ENCODE measurements around the gene KCNC3.
A peak's percentile ranks its signal among the peaks of the same experiment; 100 is the strongest.
"Not testable (repeated sequence)": the region's sequence is repeated elsewhere in the genome, so short reads cannot be mapped to it uniquely, and the experiment has no call there.

Gene KCNC3

GRCh38 chr19:50352242-50352641, 23.1 kb upstream of the KCNC3 start:
- DNase-seq, result no peak

DNA sequence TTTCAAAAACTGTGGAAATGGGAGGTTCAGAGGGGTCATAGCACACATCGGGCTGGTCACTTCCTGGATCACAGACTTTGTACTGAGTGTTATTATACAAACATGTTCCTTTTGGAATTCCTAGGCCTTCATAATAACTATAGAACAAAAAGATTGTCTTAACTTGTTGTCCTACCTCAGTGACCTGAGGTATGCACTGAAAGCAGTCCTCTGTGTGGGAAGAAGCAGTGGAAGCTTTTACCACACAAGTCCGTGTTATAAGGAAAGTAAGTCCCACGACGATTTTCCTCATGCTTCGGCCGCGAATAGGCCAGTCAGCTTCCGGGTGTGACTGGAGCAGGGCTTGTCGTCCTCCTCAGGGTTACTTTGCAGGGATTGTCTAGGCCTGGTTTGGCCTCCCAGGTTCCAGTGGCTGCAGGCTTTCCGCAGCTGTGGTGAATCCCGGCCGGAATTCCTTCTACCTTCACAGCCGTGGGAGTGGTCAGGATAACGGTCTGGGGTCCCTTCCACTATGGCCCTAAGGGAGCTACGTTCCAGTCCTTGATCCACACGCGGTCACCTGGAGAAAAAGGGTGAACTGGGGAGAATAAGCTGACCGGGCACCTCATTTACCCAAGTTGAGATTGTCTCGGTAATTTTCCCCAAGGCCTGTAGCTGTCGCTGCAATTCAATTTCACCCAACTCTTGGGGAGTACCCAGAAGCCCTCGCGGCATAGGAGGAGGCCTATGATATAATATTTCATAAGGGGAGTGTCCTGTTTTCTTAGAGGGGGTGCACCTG, 20.3 kb upstream of the KCNC3 start:
- no peak for DNase-seq

DNA sequence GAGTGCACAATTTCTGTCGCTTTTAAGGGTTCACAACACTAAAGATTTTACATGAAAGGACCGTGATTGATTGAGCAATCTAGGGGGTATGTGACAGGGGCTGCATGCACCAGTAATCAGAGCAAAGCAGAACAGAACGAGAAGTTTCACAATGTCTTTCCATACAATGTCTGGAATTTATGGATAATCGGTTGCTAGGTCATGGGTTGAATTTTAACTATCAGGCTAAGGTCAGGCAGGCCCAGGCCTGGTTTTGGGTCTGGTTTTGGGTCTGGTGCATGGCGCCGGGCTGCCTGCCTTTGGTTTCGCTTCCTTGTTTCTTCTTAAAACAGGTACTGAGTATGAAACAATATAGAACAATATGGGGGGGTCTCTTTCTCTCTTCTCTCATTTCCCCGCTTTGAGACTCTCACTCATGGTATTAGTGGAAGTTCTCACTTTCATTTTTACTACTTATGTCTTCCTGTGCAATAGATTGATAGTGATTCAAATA, 18.0 kb upstream of the KCNC3 start:
- peak; percentile 22 for DNase-seq

DNA sequence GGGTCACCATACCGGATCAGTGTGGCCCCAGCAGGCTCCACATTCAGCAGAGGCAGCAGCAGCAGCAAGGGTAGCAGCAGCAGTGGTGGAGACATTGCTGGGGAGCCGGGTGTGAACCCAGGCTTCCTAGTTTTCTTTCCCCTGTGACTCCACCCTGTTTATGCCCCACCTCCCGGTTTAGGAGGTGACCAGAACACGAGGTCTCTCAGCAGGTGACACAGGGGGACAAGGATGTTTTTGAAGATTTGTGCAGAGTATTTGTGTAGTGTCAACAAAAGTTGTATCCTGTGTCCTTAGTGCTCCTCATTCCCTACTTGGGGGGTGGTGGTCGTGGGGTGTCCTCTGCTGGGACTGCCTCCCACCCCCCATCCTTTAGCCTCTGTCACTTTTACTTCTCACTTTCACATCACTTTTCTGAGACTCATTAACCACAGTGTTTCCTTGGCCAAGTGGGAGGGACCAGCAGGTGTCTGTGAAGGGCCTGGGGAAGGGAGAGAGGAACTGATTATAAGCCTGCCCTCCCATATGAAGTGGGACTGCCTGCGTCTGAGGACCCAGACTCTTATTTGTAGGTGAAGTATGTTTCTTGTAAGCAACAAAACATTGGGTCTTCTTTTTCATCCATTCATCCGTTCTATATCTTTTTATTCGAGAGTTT, 15.6 kb upstream of the KCNC3 start:
- no peak for DNase-seq

- DNase-seq, result no peak
Observed at GRCh38 chr19:50341091-50341564, 12.0 kb upstream of the KCNC3 start.

DNA sequence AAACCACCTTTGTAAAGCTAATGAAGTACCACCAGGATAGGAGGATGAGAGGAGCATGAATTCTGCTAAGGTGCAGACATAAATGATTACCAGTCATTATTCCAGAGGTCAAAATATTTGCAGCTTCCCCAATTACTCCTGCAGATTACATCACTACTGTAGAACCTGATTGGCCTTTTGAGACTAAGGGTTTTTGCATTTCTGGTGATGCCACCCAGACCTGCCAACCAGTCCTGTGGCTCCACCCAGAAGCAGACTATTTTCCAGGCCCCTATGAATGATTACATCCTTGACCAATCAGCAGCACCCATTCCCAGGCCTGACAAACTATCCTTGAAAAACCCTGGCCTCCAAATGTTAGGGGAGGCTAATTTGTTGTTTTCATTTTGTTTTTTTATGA, 11.2 kb upstream of the KCNC3 start:
- DNase-seq, result no peak

GRCh38 chr19:50337031-50337430, 7.9 kb upstream of the KCNC3 start:
- DNase-seq, result not testable (repeated sequence)

DNA sequence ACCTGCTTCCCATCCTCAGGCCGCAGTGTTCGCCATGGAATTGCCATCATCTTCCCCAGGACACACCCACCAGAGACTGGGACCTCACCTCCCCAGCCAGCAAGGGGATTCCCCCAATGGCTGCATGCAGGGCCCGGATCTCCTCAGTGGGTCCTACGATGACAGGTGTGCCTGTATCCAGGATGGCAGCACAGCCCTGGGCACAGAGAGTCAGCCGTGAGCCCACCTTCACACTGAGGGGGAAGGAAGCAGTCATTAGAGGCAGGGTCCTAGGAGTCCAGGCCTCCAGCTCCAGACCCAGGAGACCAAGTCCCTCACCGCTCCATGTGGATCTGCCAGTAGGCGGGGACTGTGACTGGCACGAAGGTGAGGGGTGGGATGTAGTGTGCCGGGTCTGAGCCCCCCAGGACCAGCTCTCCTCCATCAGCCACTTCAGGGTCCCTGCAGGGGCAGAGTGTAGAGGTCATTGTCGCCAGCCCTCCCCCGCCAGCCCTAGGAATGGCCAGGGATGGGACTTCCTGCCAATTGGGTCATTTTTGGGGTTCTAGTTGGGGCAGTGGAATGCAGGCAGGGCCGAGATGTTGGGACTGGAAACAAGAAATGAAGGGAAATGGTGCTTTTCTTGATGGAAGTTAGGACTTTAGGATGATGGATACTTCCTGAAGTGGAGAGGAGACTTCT, 5.7 kb upstream of the KCNC3 start:
- no peak for DNase-seq

GRCh38 chr19:50333737-50334617, 4.8 kb upstream of the KCNC3 start:
- peak; percentile 76 for DNase-seq

DNA sequence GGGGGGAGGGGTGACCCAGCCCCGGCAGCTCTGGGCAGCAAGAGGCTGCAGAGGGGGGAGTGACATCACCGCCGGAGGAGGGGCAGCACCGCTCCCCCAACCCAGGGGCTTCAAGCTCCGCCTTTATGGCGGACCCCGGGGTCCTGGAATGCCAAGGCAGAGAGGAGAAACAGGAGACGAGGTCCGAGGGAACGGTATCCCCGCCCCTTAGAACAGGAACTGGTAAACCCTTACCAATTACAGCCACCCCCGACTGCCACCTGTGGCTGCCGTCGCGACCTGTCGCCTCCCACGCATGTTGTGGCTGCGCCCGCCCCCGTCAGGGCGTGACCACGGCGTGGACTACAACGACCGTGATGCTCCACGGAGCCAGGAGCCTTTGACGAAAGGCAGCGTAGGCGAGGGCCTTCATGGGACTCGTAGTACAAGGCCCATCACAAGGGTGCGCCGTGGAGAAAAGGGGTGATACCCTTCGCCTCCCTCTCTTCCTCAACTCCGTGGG, 4.1 kb upstream of the KCNC3 start:
- peak; percentile 88 for DNase-seq

GRCh38 chr19:50332244-50333038, 3.3 kb upstream of the KCNC3 start:
- no peak for DNase-seq

DNA sequence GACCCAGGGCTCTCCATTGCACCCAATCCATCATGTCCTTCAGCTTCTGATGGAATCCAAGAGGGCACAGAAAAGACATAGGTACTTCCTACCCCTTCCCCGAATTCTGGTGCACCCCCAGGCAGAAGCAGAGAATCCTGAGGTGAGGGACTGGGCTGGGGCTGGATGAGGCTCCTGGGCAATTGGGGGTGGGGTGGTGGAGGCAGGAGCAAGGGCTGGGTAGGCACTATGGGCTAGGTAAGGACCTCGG, 2.7 kb upstream of the KCNC3 start:
- no peak for DNase-seq

DNA sequence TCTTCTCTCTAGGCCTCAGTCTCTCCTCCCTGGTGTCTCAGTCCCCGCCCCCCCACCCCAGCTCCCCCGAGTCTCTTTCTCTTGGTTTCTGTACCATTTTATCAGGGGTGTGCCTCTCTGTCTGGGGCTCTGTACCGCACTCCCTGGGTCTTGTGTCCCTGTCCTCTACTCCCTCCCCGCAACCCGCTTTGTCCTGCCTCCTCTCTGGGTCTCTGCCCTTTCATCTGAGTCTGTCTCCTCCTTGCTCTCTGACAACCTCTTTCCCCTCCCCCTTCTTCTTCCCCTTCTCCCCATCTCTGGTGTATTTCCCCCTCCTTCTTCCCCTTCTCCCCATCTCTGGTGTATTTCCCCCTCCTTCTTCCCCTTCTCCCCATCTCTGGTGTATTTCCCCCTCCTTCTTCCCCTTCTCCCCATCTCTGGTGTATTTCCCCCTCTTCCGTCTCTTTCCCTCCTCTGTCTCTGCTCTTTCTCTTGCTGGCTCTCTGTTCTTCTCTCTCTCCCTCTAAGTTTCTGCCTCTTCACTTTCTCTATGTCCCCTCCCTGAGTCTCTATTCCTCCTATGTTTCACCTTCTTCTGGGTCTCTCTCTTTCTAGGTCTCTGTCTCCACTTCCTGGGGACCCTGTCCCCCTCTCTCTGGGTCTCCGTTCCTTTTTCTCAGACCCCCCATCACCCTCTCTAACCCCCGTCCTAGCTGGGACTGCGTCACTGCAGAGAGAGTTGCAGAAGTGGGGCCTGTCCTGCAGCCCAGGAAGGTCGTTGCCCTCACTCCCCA, 2.2 kb upstream of the KCNC3 start:
- DNase-seq, result no peak

- peak; percentile 72 for DNase-seq
Observed at GRCh38 chr19:50330365-50331078, 1.3 kb upstream of the KCNC3 start.

DNA sequence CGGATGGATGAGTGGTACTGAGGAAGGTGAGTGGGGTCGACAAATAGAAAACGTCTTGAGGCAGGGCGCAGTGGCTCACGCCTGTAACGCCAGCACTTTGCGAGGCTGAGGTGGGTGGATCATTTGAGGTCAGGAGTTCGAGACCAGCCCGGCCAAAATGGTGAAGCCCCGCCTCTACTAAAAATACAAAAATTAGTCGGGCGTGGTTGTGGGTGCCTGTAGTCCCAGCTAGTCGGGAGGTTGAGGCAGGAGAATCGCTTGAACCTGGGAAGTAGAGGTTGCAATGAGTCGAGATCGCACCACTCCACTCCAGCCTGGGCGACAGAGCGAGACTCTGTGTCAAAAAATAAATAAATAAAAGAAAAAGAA, 733 bp upstream of the KCNC3 start:
- not testable (repeated sequence) for DNase-seq

- DNase-seq, result no peak
Observed at GRCh38 chr19:50328873-50329145, 368 bp downstream of the KCNC3 start.

GRCh38 chr19:50328224-50328872, 829 bp downstream of the KCNC3 start:
- peak; percentile 47 for DNase-seq

DNA sequence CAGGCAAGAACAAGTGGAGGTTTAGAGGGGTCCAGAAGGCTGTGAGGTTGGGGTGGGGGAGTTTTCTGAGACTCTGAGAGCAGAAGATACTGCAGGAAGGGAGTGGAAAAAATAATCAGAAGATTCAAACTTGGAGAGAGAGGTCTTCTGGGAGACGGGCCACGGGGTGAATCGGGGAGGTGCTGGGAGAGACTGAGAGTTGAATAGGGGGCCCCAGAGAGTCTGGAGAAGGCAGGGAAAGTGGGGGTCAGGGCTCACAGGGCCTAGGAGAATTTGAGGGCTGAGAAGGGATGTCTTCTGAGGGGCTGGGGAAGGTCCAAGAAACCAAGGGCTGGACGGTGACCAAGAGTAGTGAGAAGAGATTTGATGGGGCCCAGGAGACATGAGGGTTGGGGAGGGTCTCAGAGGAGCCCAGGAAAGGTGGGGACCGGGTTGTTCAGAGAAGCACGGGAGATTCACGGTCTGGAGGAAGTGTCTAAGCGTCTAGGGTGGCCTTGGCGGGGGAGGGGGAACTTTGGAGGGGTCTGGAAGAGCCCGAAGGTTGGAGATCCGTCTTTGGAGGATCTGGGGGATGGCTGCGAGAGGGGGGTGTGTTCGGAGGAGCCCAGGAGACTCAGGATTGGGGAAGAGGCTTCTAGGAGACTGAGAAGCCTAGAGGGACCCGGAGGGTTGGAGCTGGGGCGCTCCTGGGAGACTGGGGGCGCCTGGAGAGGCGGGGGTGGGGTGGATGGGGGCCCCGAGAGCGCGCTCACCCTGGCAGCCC, 1.5 kb downstream of the KCNC3 start:
- DNase-seq, result no peak

- no peak for DNase-seq
Observed at GRCh38 chr19:50327013-50327412, 2.2 kb downstream of the KCNC3 start.

All from stimulated activated naive CD4-positive, alpha-beta T cell treated with Interleukin-2 at 50 U/mL for 16 hours (primary cell).